Endothelial cell of umbilical vein (primary cell): ENCODE results near the gene C6orf141. TPM values are rescaled to one million over a fixed set of nuclear protein-coding genes. Genes with fewer than 3 reads are reported as not detected.

Experiments used
- BruUV-seq: library from RNA; stranded (reverse); fragments of 400-500 nt; replicated peaks from 2 replicates; lab custom pipeline; 2021; lab: Mats Ljungman, UMichigan
- CTCF ChIA-PET: fragments of 300-600, 350-600 bp; sonication (Branson Sonifier 250); formaldehyde crosslinking; loops from one replicate; lab custom pipeline; 2021; ENCODE audit warnings: antibody characterized with exemption, inconsistent platforms; lab: Charles Lee
- POLR2A ChIA-PET: fragments of 300-600, 350-600 bp; sonication (Branson Sonifier 250); formaldehyde crosslinking; loops from one replicate; lab custom pipeline; 2021; ENCODE audit warnings: antibody characterized with exemption, inconsistent platforms; lab: Charles Lee
- DNase-seq: peaks from one replicate; pipeline ENCODE4 v3.0.0-alpha.2; 2011; ENCODE audit warnings: low read depth, low spot score
- FAIRE-seq: peaks from 2 replicates; lab custom pipeline; 2011; peaks lifted over from hg19 to GRCh38; lab: Jason Lieb, UNC
- H2AFZ ChIP-seq: 2 replicates; pipeline ENCODE4 v1.6.0; 2012; ENCODE audit warnings: low read depth, low read length, control low read depth, inconsistent platforms
- H3K27ac ChIP-seq: 2 replicates; pipeline ENCODE4 v1.5.1; 2011; ENCODE audit warnings: low read depth, mild to moderate bottlenecking, control low read depth, low read length, moderate library complexity; ENCODE audit not compliant: insufficient read depth
- H3K27me3 ChIP-seq, 2 experiments: 2 replicates each; pipeline versions ENCODE4 v1.6.0 to v1.6.1; 2011; ENCODE audit warnings: low read length in 2 of 2, mixed read lengths in 1 of 2; ENCODE audit not compliant: control insufficient read depth in 2 of 2, insufficient read depth in 2 of 2
- H3K36me3 ChIP-seq, 2 experiments: 2 replicates in 1 of 2; 3 replicates in 1 of 2; pipeline ENCODE4 v1.5.1; 2011; ENCODE audit warnings: low read length in 2 of 2, mild to moderate bottlenecking in 1 of 2, moderate library complexity in 1 of 2; ENCODE audit not compliant: control insufficient read depth in 2 of 2, insufficient read depth in 2 of 2; ENCODE audit errors: extremely low read depth in 1 of 2
- H3K4me1 ChIP-seq: 3 replicates; pipeline ENCODE4 v1.5.1; 2011; ENCODE audit warnings: mild to moderate bottlenecking, low read length; ENCODE audit not compliant: control insufficient read depth, insufficient read depth; ENCODE audit errors: extremely low read depth
- H3K4me2 ChIP-seq: 2 replicates; pipeline ENCODE4 v1.6.1; 2011; ENCODE audit warnings: low read length, control low read depth, mixed read lengths; ENCODE audit not compliant: insufficient read depth
- H3K4me3 ChIP-seq, 3 experiments: fragments of 200-600 bp in 1 of 3; sonication (generic), shearing (Covaris generic) in 1 of 3; replicated peaks in 1 of 3; 2 replicates each; pipeline ENCODE4 v1.5.1; 2011 to 2016; ENCODE audit warnings: control low read depth in 3 of 3, low read length in 3 of 3, mild to moderate bottlenecking in 2 of 3, inconsistent platforms in 1 of 3, low read depth in 1 of 3, moderate library complexity in 1 of 3; ENCODE audit not compliant: insufficient read depth in 1 of 3
- H3K79me2 ChIP-seq: 2 replicates; pipeline ENCODE4 v1.6.0; 2012; ENCODE audit warnings: low read length, inconsistent platforms; ENCODE audit not compliant: control insufficient read depth, insufficient read depth
- H3K9ac ChIP-seq: replicated peaks from 2 replicates; pipeline ENCODE3; 2011; ENCODE audit warnings: low read length, control low read depth; ENCODE audit not compliant: insufficient read depth; ENCODE audit errors: extremely low read depth
- H3K9me1 ChIP-seq: replicated peaks from 3 replicates; pipeline ENCODE4 v1.6.0; 2011; ENCODE audit warnings: mild to moderate bottlenecking, low read length; ENCODE audit not compliant: control insufficient read depth, insufficient read depth; ENCODE audit errors: extremely low read depth
- H3K9me3 ChIP-seq: replicated peaks from 2 replicates; pipeline ENCODE4 v1.5.1; 2012; ENCODE audit warnings: low read length, inconsistent platforms; ENCODE audit not compliant: control insufficient read depth, insufficient read depth
- H4K20me1 ChIP-seq: replicated peaks from 2 replicates; pipeline ENCODE3; 2011; ENCODE audit warnings: mild to moderate bottlenecking, low read length; ENCODE audit not compliant: control insufficient read depth, insufficient read depth; ENCODE audit errors: extremely low read depth
- EZH2 ChIP-seq: IDR thresholded peaks from 2 replicates; pipeline ENCODE4 v1.6.1; 2012; ENCODE audit warnings: borderline replicate concordance, low read depth, mild to moderate bottlenecking, moderate library complexity, low read length, inconsistent platforms; ENCODE audit not compliant: severe bottlenecking
- FOS ChIP-seq: IDR thresholded peaks from 2 replicates; pipeline ENCODE4 v1.6.1; 2011; ENCODE audit warnings: mild to moderate bottlenecking, low read length, moderate library complexity, borderline replicate concordance; ENCODE audit not compliant: insufficient read depth
- GATA2 ChIP-seq: IDR thresholded peaks from 2 replicates; pipeline ENCODE4 v1.7.0; 2011; ENCODE audit warnings: low read depth, mild to moderate bottlenecking, moderate library complexity, mixed read lengths, low read length; ENCODE audit not compliant: insufficient read length, insufficient read depth
- JUN ChIP-seq: IDR thresholded peaks from 2 replicates; pipeline ENCODE4 v1.6.1; 2011; ENCODE audit warnings: borderline replicate concordance, low read depth; ENCODE audit not compliant: insufficient read length, insufficient read depth
- MYC ChIP-seq: IDR thresholded peaks from one replicate; pipeline ENCODE4 v1.6.1; 2011; ENCODE audit warnings: mild to moderate bottlenecking, low read depth, low read length
- POLR2A ChIP-seq: IDR thresholded peaks from 2 replicates; pipeline ENCODE4 v1.6.1; 2012; ENCODE audit warnings: low read depth, mild to moderate bottlenecking, control low read depth, low read length
- POLR2AphosphoS5 ChIP-seq: IDR thresholded peaks from 2 replicates; pipeline ENCODE4 v1.6.1; 2012; ENCODE audit warnings: low read depth, mild to moderate bottlenecking, control low read depth, low read length, moderate library complexity; ENCODE audit not compliant: insufficient read depth
- dilution Hi-C: fragments of 300-500 bp; cut with MboI; formaldehyde crosslinking; loops from one replicate; pipeline ENCODE4 v1.15.0; 2019; ENCODE audit warnings: low sequenced_read_pairs; ENCODE audit not compliant: extremely low pct_ligation_motif_present
- intact Hi-C: fragments of 100-400 bp; cut with micrococcal nuclease; formaldehyde crosslinking; loops from one replicate; pipeline ENCODE4 v1.10.0; 2022
- polyA plus RNA-seq, 4 experiments: library from polyadenylated mRNA; depleted of rRNA in 3 of 4; stranded (reverse) in 3 of 4; unstranded in 1 of 4; fragments of >200 nt; gene quantifications; 2 replicates each; pipeline versions ENCODE4 v1.2.1 to v1.2.3, GENCODE V29; 2011 to 2012; ENCODE audit warnings: missing spikeins in 1 of 4
- total RNA-seq: library from RNA; stranded (reverse); gene quantifications from 2 replicates; pipeline ENCODE4 v1.2.3, GENCODE V29; 2021
- TF ChIP-seq, protein P1 (sequence below), 2 donors: IDR thresholded peaks; 1 replicate in 1 of 2; 2 replicates in 1 of 2; pipeline ENCODE4 v1.5.1; 2011; ENCODE audit warnings: low read length in 2 of 2, mild to moderate bottlenecking in 2 of 2, moderate library complexity in 2 of 2, control low read depth in 1 of 2, inconsistent platforms in 1 of 2, low read depth in 1 of 2; ENCODE audit not compliant: insufficient read depth in 1 of 2; ENCODE audit errors: extremely low read depth in 1 of 2
- TF ChIP-seq, protein P2 (sequence below): IDR thresholded peaks from 2 replicates; pipeline ENCODE4 v1.6.1; 2011; ENCODE audit not compliant: insufficient read depth, insufficient read length

The C6orf141 gene
- total and polyA plus RNA-seq, 2 donors (not counting 3 experiments of a cell fraction or from before 2014, with no cell fraction given): 5.7 to 15.5 TPM

DNA sequence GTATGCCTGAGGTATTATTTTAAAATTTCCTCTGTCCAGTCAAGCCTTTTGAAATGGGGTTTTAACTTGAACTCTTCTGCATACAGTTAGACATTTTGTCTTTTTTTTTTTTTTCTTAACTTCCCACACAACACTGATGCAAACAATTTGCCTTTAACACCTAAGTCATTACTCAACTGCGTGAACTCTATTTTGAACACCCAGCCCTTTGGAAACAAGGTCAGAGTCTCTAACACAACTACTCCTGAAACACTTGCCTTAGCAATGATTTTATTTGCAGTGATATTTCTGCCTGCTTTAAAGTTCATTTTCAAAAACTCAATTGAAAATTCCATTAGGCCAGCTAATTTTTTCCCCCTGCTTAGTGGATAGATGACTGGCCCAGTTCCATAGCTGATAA, 26.6 kb upstream of the C6orf141 start:
- H3K27me3 ChIP-seq: peaks cover 4 to 12% of the 10 kb centered on the region in 2 experiments
- TF ChIP-seq, protein P1, sequence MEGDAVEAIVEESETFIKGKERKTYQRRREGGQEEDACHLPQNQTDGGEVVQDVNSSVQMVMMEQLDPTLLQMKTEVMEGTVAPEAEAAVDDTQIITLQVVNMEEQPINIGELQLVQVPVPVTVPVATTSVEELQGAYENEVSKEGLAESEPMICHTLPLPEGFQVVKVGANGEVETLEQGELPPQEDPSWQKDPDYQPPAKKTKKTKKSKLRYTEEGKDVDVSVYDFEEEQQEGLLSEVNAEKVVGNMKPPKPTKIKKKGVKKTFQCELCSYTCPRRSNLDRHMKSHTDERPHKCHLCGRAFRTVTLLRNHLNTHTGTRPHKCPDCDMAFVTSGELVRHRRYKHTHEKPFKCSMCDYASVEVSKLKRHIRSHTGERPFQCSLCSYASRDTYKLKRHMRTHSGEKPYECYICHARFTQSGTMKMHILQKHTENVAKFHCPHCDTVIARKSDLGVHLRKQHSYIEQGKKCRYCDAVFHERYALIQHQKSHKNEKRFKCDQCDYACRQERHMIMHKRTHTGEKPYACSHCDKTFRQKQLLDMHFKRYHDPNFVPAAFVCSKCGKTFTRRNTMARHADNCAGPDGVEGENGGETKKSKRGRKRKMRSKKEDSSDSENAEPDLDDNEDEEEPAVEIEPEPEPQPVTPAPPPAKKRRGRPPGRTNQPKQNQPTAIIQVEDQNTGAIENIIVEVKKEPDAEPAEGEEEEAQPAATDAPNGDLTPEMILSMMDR (IDR thresholded peaks at IDR 0.05; ENCODE audit: extremely low read depth in 1 of 2, insufficient read depth in 1 of 2, low read depth in 1 of 2, low read length in 2 of 2): no peak
- TF ChIP-seq JUN: no peak
- TF ChIP-seq POLR2AphosphoS5: no peak
- no peak for TF ChIP-seq MYC
- TF ChIP-seq, protein P2, sequence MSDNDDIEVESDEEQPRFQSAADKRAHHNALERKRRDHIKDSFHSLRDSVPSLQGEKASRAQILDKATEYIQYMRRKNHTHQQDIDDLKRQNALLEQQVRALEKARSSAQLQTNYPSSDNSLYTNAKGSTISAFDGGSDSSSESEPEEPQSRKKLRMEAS: no peak
- no peak for TF ChIP-seq GATA2
- TF ChIP-seq FOS: no peak
- no peak for TF ChIP-seq POLR2A
- TF ChIP-seq EZH2: no peak
- H3K36me3 ChIP-seq: no peaks in the 10 kb centered on the region
- dilution Hi-C loops: no loop called here
- H3K4me1 ChIP-seq: no peaks in the 10 kb centered on the region
- POLR2A ChIA-PET: no interaction called here
- H3K4me3 ChIP-seq: no peak overlapping the region
- no peaks in the 10 kb centered on the region for H3K9me3 ChIP-seq
- H3K9me1 ChIP-seq: no peaks in the 10 kb centered on the region
- intact Hi-C loops: no loop called here
- no peak overlapping the region for H3K9ac ChIP-seq
- no peak for DNase-seq
- no peak overlapping the region for H3K4me2 ChIP-seq
- no TSS peak for BruUV-seq
- H2AFZ ChIP-seq: no peak overlapping the region
- H4K20me1 ChIP-seq: no peaks in the 10 kb centered on the region
- CTCF ChIA-PET: interaction anchor here (1.0 to 1.4 kb wide), 4 partner anchors 8 to 101 kb away, joined by 3 to 5 read pairs (median 4); no protein-coding TSS in a partner anchor
- no peak overlapping the region for H3K27ac ChIP-seq
- H3K79me2 ChIP-seq: no peaks in the 10 kb centered on the region
- no peak for FAIRE-seq
